ENCODE measurements around the gene SLC12A8. TPM values are rescaled to one million over a fixed set of nuclear protein-coding genes. Genes with fewer than 3 reads are reported as not detected.

Gene SLC12A8
- total RNA-seq, 4 donors from 2014 or later = 1.0 TPM; not detected in 3

DNA sequence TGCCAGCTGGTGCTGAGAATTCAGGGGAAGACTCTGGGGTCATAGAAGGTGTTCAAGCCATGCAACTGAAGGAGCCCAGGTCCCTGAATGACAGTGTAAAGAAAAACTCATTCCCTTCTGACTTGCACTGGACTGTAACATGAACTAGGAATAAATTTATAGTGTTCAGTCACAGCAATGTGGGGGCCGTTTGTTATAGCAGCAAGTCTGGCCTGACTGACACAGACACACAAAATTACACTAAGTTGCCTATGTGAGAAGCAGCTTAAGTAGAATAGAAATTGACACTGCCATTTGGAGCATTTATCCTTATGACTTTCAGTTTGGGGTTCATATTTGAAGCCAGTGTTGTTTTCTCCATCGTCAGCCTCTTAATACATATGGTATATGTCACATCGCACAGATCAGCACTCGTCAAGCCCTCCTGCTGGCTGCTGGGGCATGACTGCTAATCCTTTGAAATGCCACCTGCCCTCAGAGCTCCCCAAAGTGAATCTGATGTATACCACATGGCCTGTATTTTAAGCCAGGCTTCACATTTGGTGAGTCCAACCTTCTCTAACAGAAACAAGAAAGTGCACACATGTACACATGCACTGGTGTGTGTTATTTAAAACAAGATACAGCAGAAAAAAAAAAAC lies 139.7 kb downstream of the SLC12A8 start:
- Histone ChIP-seq H3K4me3 (no peak overlapping the region), H3K9me3 (no peaks in the 10 kb centered on the region), H3K4me1 (peaks cover 0 to 7% of the 10 kb centered on the region in 2 donors), H3K27ac (peak overlapping the region in 2 of 4 donors; percentile 41 to 56), H3K27me3 (no peaks in the 10 kb centered on the region), H3K36me3 (no peaks in the 10 kb centered on the region)
- no peak for TF ChIP-seq POLR2A (IDR thresholded peaks at IDR 0.05)
- TF ChIP-seq, protein P1, sequence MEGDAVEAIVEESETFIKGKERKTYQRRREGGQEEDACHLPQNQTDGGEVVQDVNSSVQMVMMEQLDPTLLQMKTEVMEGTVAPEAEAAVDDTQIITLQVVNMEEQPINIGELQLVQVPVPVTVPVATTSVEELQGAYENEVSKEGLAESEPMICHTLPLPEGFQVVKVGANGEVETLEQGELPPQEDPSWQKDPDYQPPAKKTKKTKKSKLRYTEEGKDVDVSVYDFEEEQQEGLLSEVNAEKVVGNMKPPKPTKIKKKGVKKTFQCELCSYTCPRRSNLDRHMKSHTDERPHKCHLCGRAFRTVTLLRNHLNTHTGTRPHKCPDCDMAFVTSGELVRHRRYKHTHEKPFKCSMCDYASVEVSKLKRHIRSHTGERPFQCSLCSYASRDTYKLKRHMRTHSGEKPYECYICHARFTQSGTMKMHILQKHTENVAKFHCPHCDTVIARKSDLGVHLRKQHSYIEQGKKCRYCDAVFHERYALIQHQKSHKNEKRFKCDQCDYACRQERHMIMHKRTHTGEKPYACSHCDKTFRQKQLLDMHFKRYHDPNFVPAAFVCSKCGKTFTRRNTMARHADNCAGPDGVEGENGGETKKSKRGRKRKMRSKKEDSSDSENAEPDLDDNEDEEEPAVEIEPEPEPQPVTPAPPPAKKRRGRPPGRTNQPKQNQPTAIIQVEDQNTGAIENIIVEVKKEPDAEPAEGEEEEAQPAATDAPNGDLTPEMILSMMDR (IDR thresholded peaks at IDR 0.05 in 4 of 5, conservative IDR thresholded peaks at IDR 0.05 in 1 of 5) = no peak
- peak; percentile 20 to 58 for ATAC-seq
- DNase-seq = no peak
- intact Hi-C loops (cut with DNase I; ENCODE audit: low total_unique reads) (no loop called here), in situ Hi-C loops (cut with MboI; ENCODE audit: low sequenced_read_pairs in 4 of 4) (no loop called here)

DNA sequence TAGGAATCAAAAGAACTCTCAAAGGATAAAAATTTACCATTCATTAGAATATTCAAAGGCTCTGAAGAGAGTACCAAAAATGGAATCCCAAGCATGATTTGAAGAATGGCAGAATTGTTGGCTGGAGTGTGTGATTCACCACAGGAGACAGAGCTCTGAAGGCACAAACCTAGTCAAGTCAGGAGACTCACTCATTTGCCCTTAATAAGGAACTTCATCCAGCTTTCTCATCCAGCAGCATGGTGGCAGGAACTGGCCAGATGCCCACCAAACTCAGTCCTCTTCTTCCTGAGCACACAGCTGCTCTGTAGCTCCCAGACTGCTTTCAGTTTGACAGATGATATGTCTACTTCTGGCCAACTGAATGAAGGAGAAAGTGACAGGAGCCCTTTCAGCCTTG lies 140.2 kb downstream of the SLC12A8 start:
- in situ Hi-C loops (cut with MboI; ENCODE audit: low sequenced_read_pairs in 4 of 4) = no loop called here

DNA sequence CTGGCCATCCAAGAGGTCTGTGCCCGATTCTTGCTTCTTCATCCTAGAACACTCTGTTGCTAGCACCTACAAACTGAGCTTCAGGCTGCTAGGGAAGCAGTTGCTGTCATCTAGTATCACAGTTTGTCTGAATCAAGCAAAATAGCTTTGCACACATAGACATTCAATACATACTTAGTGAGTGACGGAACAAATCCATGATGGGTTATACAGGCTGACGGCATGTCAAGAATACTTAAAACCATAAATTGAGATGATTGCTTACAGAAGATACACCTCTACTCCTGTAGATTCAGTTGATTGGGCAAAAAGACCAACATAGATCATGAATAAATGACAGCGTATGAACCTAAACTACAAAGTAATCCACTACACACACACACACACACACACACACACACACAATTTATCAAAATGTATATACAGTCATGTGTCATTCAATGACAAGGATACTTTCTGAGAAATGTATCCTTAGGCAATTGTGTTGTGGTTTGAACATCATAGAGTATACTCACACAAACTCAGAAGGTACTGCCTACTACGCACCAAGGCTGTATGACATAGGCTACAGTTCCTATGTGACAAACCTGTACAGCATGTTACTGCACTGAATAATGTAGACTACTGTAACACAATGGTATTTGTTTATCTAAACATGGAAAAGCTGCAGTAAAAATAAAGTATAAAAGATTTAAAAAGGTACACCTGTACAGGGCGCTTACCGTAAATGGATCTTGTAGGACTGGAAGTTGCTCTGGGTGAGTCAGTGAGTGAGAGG lies 142.4 kb downstream of the SLC12A8 start:
- H3K4me3 ChIP-seq = no peak overlapping the region
- H3K36me3 ChIP-seq = no peaks in the 10 kb centered on the region
- peaks cover 0 to 7% of the 10 kb centered on the region in 2 donors for H3K4me1 ChIP-seq
- no peaks in the 10 kb centered on the region for H3K9me3 ChIP-seq
- intact Hi-C loops (cut with DNase I; ENCODE audit: low total_unique reads) (no loop called here), in situ Hi-C loops (cut with MboI; ENCODE audit: low sequenced_read_pairs in 4 of 4) (no loop called here)
- TF ChIP-seq, protein P1 (IDR thresholded peaks at IDR 0.05 in 4 of 5, conservative IDR thresholded peaks at IDR 0.05 in 1 of 5) = no peak
- TF ChIP-seq POLR2A (IDR thresholded peaks at IDR 0.05) = no peak
- no peak overlapping the region for H3K27ac ChIP-seq
- ATAC-seq (no peak), DNase-seq (no peak)
- no peaks in the 10 kb centered on the region for H3K27me3 ChIP-seq

More for the DNA sequence above, 140.2 kb downstream of the SLC12A8 start:
- Histone ChIP-seq H3K27me3 (no peaks in the 10 kb centered on the region), H3K9me3 (no peaks in the 10 kb centered on the region), H3K4me3 (no peak overlapping the region), H3K4me1 (peaks cover 0 to 7% of the 10 kb centered on the region in 2 donors), H3K27ac (peak overlapping the region in 2 of 4 donors; percentile 41 to 56), H3K36me3 (no peaks in the 10 kb centered on the region)
- peak in 1 of 2 donors; percentile 63 for DNase-seq
- intact Hi-C loops (cut with DNase I; ENCODE audit: low total_unique reads) = no loop called here
- ATAC-seq = peak; percentile 80 to 85
- TF ChIP-seq, protein P1 (IDR thresholded peaks at IDR 0.05 in 4 of 5, conservative IDR thresholded peaks at IDR 0.05 in 1 of 5) = no peak
- TF ChIP-seq POLR2A (IDR thresholded peaks at IDR 0.05) = no peak

DNA sequence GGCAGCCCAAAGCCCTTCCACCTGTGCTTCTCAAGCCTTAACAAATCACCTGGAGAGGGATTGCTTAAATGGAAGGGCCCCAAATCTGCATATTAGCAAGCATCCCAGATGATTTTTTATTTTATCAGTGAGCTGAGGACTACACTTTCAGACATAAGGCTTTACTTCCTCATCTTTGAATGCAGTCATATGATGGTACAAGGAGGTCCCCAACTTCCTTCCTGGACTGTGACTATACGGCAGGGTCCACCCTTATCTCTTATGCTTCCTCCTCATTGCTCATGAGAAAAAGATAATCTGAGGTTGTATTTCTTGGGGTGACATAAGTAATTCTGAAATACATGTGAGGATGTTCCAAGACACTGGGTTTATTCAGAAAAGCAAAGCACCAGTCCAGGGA lies 143.1 kb downstream of the SLC12A8 start:
- ATAC-seq = no peak
- no peak for DNase-seq
- H3K4me1 ChIP-seq = peaks cover 0 to 7% of the 10 kb centered on the region in 2 donors
- in situ Hi-C loops (cut with MboI; ENCODE audit: low sequenced_read_pairs in 4 of 4) (no loop called here), intact Hi-C loops (cut with DNase I; ENCODE audit: low total_unique reads) (no loop called here)
- no peak overlapping the region for H3K4me3 ChIP-seq
- no peaks in the 10 kb centered on the region for H3K36me3 ChIP-seq
- H3K9me3 ChIP-seq = no peaks in the 10 kb centered on the region
- TF ChIP-seq POLR2A (IDR thresholded peaks at IDR 0.05) = no peak
- TF ChIP-seq, protein P1 (IDR thresholded peaks at IDR 0.05 in 4 of 5, conservative IDR thresholded peaks at IDR 0.05 in 1 of 5) = no peak
- no peaks in the 10 kb centered on the region for H3K27me3 ChIP-seq
- no peak overlapping the region for H3K27ac ChIP-seq
